Neural cell (in vitro differentiated cells): Measurements from ENCODE around the gene PPP1R12C.

Experiments used
- CTCF ChIP-seq: fragments of 450-650 bp; IDR thresholded peaks from 2 replicates; pipeline ENCODE4 v1.5.1; 2014; ENCODE audit warnings: antibody characterized with exemption, mild to moderate bottlenecking, moderate library complexity; ENCODE audit not compliant: poor library complexity, severe bottlenecking
- EP300 ChIP-seq: fragments of 450-650 bp; conservative IDR thresholded peaks from 2 replicates; pipeline ENCODE4 v1.6.1; 2014; ENCODE audit warnings: antibody characterized with exemption, mild to moderate bottlenecking, moderate library complexity; ENCODE audit not compliant: poor library complexity, severe bottlenecking
- EZH2 ChIP-seq: fragments of 200-600, 300-800 bp; shearing (Covaris generic), sonication (generic); IDR thresholded peaks from 2 replicates; pipeline ENCODE4 v1.6.1; 2014; ENCODE audit warnings: antibody characterized with exemption, low read length, borderline replicate concordance, mild to moderate bottlenecking; ENCODE audit not compliant: insufficient read depth, poor library complexity, severe bottlenecking

GRCh38 chr19:55053735-55054134 lies 63.7 kb downstream of the PPP1R12C start:
- TF ChIP-seq CTCF, result no peak
- TF ChIP-seq EP300, result no peak
- TF ChIP-seq EZH2, result no peak
